NCI-H1694 treated with DMSO at 0.1 percent for 48 hours (cell line): ENCODE results near the gene ICE2.
A peak's percentile ranks its signal among the peaks of the same experiment; 100 is the strongest.

ENCODE experiments used
- DNase-seq: peaks from one replicate; lab custom pipeline; 2025; lab: John Stamatoyannopoulos, UW

Gene ICE2

GRCh38 chr15:60371175-60372051 is 107.5 kb downstream of the ICE2 start:
- peak; percentile 38 for DNase-seq

DNA sequence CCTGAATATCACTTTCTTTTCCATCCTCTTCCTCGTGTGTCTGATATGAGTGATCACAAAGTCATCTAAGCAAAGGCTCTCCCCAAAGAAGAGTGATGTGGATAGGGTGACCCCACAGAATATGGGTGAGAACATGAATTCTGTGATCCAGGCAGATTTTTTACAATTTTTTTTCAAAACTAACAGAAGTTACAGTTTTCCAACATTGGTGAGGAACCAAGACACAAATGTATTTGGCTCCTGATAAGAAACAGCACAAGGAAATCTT is 108.1 kb downstream of the ICE2 start:
- DNase-seq = no peak

- no peak for DNase-seq
Observed at GRCh38 chr15:60370105-60370868, 108.7 kb downstream of the ICE2 start.

DNA sequence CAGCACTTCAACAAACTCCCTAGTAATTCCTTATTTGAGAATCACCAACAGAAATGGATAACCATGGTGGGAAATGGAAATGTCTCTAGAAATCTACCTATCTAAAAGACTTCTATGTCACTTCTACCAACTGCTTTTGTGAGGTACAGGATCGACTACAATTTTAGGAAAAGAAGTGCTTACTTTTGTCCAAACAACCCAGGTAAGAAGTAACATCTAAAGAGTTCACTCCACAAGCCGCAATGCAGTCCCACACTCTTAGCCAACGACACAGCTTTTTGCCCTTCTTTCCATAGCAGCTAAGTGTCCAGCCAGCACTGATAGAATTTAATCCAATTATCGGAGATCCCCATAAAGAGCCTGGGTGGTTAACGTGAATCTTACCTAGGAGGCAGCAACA is 109.2 kb downstream of the ICE2 start:
- no peak for DNase-seq
